RWPE2 (cell line): Measurements from ENCODE around the gene ITIH6.
"Not testable (repeated sequence)": the region's sequence is repeated elsewhere in the genome, so short reads cannot be mapped to it uniquely, and the experiment has no call there.

Source experiments
- ATAC-seq: fragments of 200-7000 bp; cut with Tn5 transposase; 3 replicates; pipeline ENCODE4 v1.9.1; 2021; ENCODE audit warnings: low read depth
- DNase-seq: peaks from one replicate; pipeline ENCODE4 v3.0.0-alpha.2; 2020; ENCODE audit warnings: low spot score
- H3K27ac ChIP-seq: fragments of 450-650 bp; 2 replicates; pipeline ENCODE4 v1.5.1; 2017; ENCODE audit warnings: mild to moderate bottlenecking; ENCODE audit not compliant: poor library complexity, severe bottlenecking
- H3K27me3 ChIP-seq: fragments of 250-450 bp; sonication (Bioruptor Pico); 2 replicates; pipeline ENCODE4 v1.5.1; 2021; ENCODE audit warnings: mild to moderate bottlenecking, moderate library complexity; ENCODE audit not compliant: insufficient read depth, poor library complexity, severe bottlenecking
- H3K36me3 ChIP-seq: fragments of 250-450 bp; sonication (Bioruptor Pico); 2 replicates; pipeline ENCODE4 v1.5.1; 2020; ENCODE audit warnings: low read depth, mild to moderate bottlenecking, moderate library complexity
- H3K4me1 ChIP-seq: fragments of 250-450 bp; sonication (Bioruptor Pico); 2 replicates; pipeline ENCODE4 v1.5.1; 2021; ENCODE audit warnings: mild to moderate bottlenecking, moderate library complexity; ENCODE audit not compliant: insufficient read depth, poor library complexity, severe bottlenecking
- H3K4me3 ChIP-seq: fragments of 250-450 bp; sonication (Bioruptor Pico); 2 replicates; pipeline ENCODE4 v1.5.1; 2021; ENCODE audit warnings: mild to moderate bottlenecking, moderate library complexity; ENCODE audit not compliant: severe bottlenecking
- H3K9me3 ChIP-seq: fragments of 250-450 bp; sonication (Bioruptor Pico); 2 replicates; pipeline ENCODE4 v1.5.1; 2021; ENCODE audit warnings: mild to moderate bottlenecking, moderate library complexity; ENCODE audit not compliant: severe bottlenecking
- TF ChIP-seq, protein P1 (sequence below): fragments of 450-650 bp; IDR thresholded peaks from one replicate; pipeline ENCODE4 v1.5.1; 2017; ENCODE audit warnings: mild to moderate bottlenecking, moderate library complexity; ENCODE audit not compliant: poor library complexity, severe bottlenecking

The ITIH6 gene

DNA sequence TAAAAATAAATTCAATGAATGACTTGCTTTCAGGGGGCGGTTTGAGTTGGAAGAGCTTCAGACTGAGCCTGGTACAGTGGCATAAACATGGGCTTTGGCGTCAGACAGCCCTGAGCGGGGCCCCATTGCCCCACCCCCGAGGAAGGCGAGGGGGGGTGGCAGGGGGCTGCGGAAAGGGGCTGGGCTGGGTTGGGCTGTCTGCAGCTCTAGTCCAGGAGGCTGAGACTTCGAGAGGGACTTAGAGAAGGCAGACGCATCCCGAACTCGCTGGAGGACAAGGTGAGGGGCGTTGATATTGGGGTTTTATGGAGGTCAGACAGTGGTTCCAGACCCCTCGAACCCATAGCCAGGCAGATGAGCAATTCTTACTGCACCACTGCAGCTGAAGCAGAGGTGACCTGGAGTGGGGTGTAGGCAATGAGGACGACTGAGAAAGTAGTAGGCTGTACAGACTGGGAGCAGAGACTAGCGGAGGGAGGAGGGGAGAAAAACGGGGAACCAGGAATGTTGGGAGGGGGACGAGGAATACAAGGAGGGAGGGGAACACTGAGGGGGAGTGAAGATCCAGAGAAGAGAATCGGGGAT lies 9.6 kb upstream of the ITIH6 start, which contains the start of gene MAGED2:
Gene MAGED2 (plus strand): TSS at position 222 of the 585 bp plus-strand sequence. CDS start 1,587 bp downstream, outside the sequence.
- ATAC-seq (peak; percentile 37), DNase-seq (no peak)
- Histone ChIP-seq H3K4me3 (peak within 1 kb of the TSS; percentile 39), H3K9me3 (no peaks in the 10 kb centered on the region), H3K27me3 (no peaks in the 10 kb centered on the region), H3K4me1 (no peaks in the 10 kb centered on the region), H3K36me3 (peaks cover 26% of the 10 kb centered on the region), H3K27ac (peak within 1 kb of the TSS; percentile 26)
- TF ChIP-seq, protein P1, sequence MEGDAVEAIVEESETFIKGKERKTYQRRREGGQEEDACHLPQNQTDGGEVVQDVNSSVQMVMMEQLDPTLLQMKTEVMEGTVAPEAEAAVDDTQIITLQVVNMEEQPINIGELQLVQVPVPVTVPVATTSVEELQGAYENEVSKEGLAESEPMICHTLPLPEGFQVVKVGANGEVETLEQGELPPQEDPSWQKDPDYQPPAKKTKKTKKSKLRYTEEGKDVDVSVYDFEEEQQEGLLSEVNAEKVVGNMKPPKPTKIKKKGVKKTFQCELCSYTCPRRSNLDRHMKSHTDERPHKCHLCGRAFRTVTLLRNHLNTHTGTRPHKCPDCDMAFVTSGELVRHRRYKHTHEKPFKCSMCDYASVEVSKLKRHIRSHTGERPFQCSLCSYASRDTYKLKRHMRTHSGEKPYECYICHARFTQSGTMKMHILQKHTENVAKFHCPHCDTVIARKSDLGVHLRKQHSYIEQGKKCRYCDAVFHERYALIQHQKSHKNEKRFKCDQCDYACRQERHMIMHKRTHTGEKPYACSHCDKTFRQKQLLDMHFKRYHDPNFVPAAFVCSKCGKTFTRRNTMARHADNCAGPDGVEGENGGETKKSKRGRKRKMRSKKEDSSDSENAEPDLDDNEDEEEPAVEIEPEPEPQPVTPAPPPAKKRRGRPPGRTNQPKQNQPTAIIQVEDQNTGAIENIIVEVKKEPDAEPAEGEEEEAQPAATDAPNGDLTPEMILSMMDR = no peak

DNA sequence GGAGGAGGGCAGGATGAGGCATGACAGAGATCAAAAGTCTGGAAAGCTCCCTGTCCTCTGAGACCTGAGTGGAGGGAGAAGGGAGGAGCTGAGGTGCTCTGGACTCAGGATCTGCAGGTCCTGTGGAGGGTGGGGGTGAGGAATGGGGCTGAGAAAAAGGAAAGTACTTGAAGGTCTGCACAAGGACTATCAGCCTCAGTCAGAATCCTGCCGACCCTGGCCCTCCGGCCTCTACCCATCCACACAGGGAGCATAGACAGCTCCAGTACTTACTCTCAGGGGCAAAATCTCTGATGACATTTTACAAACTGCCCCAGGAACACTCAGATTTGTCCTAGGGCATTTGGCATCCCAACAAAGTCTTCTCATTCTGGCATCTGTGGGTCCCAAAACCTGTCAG lies 991 bp upstream of the ITIH6 start:
- TF ChIP-seq, protein P1 = no peak
- Histone ChIP-seq H3K36me3 (no peaks in the 10 kb centered on the region), H3K27me3 (no peaks in the 10 kb centered on the region), H3K9me3 (no peaks in the 10 kb centered on the region), H3K4me3 (no peak overlapping the region), H3K4me1 (no peaks in the 10 kb centered on the region), H3K27ac (no peak overlapping the region)
- DNase-seq (no peak), ATAC-seq (no peak)

DNA sequence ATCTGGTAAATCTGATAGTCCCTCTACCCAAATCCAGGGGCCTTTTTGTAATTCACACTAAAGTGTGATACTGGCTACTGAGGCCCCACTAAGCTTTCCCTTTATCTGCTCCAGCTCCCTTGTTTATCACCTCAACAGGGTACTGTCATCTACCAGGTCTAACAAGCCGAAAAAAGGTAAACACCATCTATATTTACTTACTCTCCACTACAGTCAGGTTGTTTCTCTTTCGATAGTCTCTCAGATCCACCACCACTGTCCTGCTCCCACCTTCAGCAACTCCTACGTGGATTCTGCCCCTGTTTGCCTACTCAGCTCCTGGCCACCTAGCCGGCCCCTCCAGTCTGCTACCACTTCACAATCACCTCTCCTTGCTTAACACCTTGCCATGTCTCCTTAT lies 3.3 kb downstream of the ITIH6 start:
- TF ChIP-seq, protein P1 = no peak
- no peaks in the 10 kb centered on the region for H3K36me3 ChIP-seq
- no peaks in the 10 kb centered on the region for H3K9me3 ChIP-seq
- ATAC-seq (no peak), DNase-seq (no peak)
- no peaks in the 10 kb centered on the region for H3K4me1 ChIP-seq
- no peak overlapping the region for H3K4me3 ChIP-seq
- H3K27ac ChIP-seq = no peak overlapping the region
- no peaks in the 10 kb centered on the region for H3K27me3 ChIP-seq

DNA sequence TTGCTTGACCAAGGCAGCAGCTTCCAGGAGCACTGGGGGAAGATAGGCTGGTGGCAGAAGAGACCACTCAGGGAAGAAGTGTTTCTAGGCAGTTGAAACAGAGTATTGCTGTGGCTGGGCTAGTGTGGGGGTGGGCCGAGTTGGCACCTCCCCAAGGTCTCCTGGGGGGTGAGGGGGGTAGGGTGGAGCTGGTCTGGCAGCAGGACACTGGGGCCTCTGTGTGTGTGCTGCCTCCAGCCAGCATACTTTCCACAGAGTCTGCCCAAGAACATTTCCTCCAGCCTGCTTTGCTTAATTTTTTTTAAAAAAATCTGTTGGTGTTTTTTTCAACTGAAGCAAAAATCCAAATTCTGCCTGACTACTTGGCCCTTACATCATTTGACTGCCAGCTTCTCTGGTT lies 4.0 kb downstream of the ITIH6 start:
- H3K27ac ChIP-seq = no peak overlapping the region
- ATAC-seq = no peak
- H3K4me3 ChIP-seq = no peak overlapping the region
- no peak for DNase-seq
- TF ChIP-seq, protein P1 = no peak
- no peaks in the 10 kb centered on the region for H3K27me3 ChIP-seq
- no peaks in the 10 kb centered on the region for H3K36me3 ChIP-seq
- H3K9me3 ChIP-seq = no peaks in the 10 kb centered on the region
- no peaks in the 10 kb centered on the region for H3K4me1 ChIP-seq

DNA sequence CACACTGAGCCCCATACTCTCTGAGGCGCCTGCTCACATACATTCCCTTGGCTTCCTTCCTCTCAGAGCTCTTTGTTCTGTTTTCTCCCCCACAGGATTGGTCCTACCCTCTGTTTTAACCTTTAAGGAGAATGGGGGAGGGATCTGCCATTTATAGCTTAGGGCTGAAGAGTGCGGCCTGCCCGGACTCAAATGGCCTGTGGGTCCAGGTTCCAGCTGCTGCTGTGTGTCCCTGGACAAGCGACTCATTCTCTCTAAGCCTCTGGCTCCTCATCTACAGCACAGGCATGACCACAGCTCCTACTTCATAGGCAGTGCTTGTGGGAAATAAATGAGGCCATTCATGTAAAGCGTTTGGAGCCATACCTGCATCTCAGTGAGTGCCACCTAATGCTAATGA lies 8.7 kb downstream of the ITIH6 start:
- not testable (repeated sequence) for H3K9me3 ChIP-seq, H3K27ac ChIP-seq, H3K36me3 ChIP-seq, H3K27me3 ChIP-seq, H3K4me1 ChIP-seq, DNase-seq, H3K4me3 ChIP-seq, ATAC-seq
